ENCODE results near the gene AP2B1.

GRCh38 chr17:35713069-35713728 is 126.1 kb downstream of the AP2B1 start:
- TF ChIP-seq, protein P1, sequence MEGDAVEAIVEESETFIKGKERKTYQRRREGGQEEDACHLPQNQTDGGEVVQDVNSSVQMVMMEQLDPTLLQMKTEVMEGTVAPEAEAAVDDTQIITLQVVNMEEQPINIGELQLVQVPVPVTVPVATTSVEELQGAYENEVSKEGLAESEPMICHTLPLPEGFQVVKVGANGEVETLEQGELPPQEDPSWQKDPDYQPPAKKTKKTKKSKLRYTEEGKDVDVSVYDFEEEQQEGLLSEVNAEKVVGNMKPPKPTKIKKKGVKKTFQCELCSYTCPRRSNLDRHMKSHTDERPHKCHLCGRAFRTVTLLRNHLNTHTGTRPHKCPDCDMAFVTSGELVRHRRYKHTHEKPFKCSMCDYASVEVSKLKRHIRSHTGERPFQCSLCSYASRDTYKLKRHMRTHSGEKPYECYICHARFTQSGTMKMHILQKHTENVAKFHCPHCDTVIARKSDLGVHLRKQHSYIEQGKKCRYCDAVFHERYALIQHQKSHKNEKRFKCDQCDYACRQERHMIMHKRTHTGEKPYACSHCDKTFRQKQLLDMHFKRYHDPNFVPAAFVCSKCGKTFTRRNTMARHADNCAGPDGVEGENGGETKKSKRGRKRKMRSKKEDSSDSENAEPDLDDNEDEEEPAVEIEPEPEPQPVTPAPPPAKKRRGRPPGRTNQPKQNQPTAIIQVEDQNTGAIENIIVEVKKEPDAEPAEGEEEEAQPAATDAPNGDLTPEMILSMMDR (IDR thresholded peaks at IDR 0.05; ENCODE audit: low read depth, low read length) = no peak
- TF ChIP-seq EZH2phosphoT487 (IDR thresholded peaks at IDR 0.05; ENCODE audit: low read depth) = no peak

Measured in OCI-LY3 (cell line).